Lung microvascular endothelial cell (primary cell): Measurements from ENCODE around the gene SLC16A9. TPM values are rescaled to one million over a fixed set of nuclear protein-coding genes. Genes with fewer than 3 reads are reported as not detected.
A peak's percentile ranks its signal among the peaks of the same experiment; 100 is the strongest.
"Not testable (repeated sequence)": the region's sequence is repeated elsewhere in the genome, so short reads cannot be mapped to it uniquely, and the experiment has no call there.

Experiments
- DNase-seq, 2 donors: peaks; one replicate each; pipeline versions ENCODE4 v3.0.0 to v3.0.0-alpha.2; 2010; ENCODE audit warnings: low read depth in 2 of 2
- total RNA-seq: library from RNA; depleted of rRNA; stranded (reverse); fragments of >200 nt; gene quantifications from 2 replicates; pipeline ENCODE4 v1.2.1, GENCODE V29; 2014

SLC16A9 gene
- total RNA-seq, result 0.44 TPM in 1 of 2 replicates, not detected in the other

- DNase-seq, result peak; percentile 4 to 14
Observed at GRCh38 chr10:59709395-59710125, at the start of gene SLC16A9. Gene SLC16A9 (minus strand): TSS chr10:59709850. CDS start chr10:59684291, 25,559 bp downstream.

GRCh38 chr10:59757966-59758365, 48.3 kb upstream of the SLC16A9 start:
- DNase-seq, result no peak

- DNase-seq, result no peak
Observed at GRCh38 chr10:59754951-59755350, 45.3 kb upstream of the SLC16A9 start.

- DNase-seq, result no peak
Observed at GRCh38 chr10:59753267-59753666, 43.6 kb upstream of the SLC16A9 start, which contains the start of gene MRLN. Gene MRLN (minus strand): TSS chr10:59753455.

GRCh38 chr10:59752278-59752940, 42.8 kb upstream of the SLC16A9 start:
- no peak for DNase-seq

GRCh38 chr10:59750155-59750945, 40.7 kb upstream of the SLC16A9 start:
- DNase-seq, result no peak

- no peak for DNase-seq
Observed at GRCh38 chr10:59748834-59749233, 39.2 kb upstream of the SLC16A9 start.

GRCh38 chr10:59745163-59745650, 35.6 kb upstream of the SLC16A9 start:
- DNase-seq, result no peak

GRCh38 chr10:59744762-59745161, 35.1 kb upstream of the SLC16A9 start:
- DNase-seq, result not testable (repeated sequence)

GRCh38 chr10:59744156-59744555, 34.5 kb upstream of the SLC16A9 start:
- DNase-seq, result not testable (repeated sequence)

GRCh38 chr10:59741583-59741982, 31.9 kb upstream of the SLC16A9 start:
- no peak for DNase-seq

GRCh38 chr10:59741048-59741447, 31.4 kb upstream of the SLC16A9 start:
- DNase-seq, result no peak

- DNase-seq, result no peak
Observed at GRCh38 chr10:59736749-59737148, 27.1 kb upstream of the SLC16A9 start.

- DNase-seq, result no peak
Observed at GRCh38 chr10:59735296-59735695, 25.6 kb upstream of the SLC16A9 start.

GRCh38 chr10:59734014-59734462, 24.4 kb upstream of the SLC16A9 start:
- no peak for DNase-seq

GRCh38 chr10:59733321-59734013, 23.8 kb upstream of the SLC16A9 start:
- not testable (repeated sequence) for DNase-seq

GRCh38 chr10:59732849-59733248, 23.2 kb upstream of the SLC16A9 start:
- not testable (repeated sequence) for DNase-seq

GRCh38 chr10:59729167-59729566, 19.5 kb upstream of the SLC16A9 start:
- DNase-seq, result not testable (repeated sequence)

GRCh38 chr10:59724098-59724938, 14.7 kb upstream of the SLC16A9 start:
- DNase-seq, result no peak

- DNase-seq, result no peak
Observed at GRCh38 chr10:59720377-59720776, 10.7 kb upstream of the SLC16A9 start.
